IPS-11a (cell line): Measurements from ENCODE around the gene SPTBN4.
A peak's percentile ranks its signal among the peaks of the same experiment; 100 is the strongest.
"Not testable (repeated sequence)": the region's sequence is repeated elsewhere in the genome, so short reads cannot be mapped to it uniquely, and the experiment has no call there.

ENCODE experiments used
- H3K4me3 ChIP-seq: one replicate; pipeline ENCODE4 v1.5.1; 2013; ENCODE audit warnings: low read depth, low read length, control low read depth

Gene SPTBN4

GRCh38 chr19:40464059-40465024 lies 2.5 kb upstream of the SPTBN4 start:
- no peak overlapping the region for H3K4me3 ChIP-seq

DNA sequence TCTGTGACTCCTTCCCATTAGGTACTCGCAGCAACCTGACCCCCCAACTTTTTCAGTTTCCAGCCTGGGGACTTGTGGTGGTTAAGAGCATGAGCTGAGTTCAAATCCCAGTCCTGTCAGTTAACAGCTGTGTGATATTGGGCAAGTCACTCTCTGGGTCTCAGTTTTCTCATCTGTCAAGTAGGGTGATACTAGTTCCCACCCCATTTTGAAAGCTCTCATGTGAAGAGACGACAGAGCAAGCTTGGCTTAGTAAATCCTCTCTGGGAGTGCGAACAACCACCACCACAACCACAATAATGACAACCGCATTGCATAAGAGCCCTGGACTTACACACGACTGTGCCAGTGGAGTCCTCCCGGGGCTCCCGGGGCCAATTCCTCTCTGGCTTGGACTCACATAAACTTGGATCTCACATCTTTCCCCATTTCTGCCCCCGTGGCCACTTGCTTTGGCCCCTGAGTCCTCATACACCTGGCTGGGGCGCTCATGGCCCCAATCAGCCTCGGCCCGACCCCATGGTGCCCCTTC lies 1.7 kb upstream of the SPTBN4 start:
- peak overlapping the region; percentile 73 for H3K4me3 ChIP-seq

DNA sequence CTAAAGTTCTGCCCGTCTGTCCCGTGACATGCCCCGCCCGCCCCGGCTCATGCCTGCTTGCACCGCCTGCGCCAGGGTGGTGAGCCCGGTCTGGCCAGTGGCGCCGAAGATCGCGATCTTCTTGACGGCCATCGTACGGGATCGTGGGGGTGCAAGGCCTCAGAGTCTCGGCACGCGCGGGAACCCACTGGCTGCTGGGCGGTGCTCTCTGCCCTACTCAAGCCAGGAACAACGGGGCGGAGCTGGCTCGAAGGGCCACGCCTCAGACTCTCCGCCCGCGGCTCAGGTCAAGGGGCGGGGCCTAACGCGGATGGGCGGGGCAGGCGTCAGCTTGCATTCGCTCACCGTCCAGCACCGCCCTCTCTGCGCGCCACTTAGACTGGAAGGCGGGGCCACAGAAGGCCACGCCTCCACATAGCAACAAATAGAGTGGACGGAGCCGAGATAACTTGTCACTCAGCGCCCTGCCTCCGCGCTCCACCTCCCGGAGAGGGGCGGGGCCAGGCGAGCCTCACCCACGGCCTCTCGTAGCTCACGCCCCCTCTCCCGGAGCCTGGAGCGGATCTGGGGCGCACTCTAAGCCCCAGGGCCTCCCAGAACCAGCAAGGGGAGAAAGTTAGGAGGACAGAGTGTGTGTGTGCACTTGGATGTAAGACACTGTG lies 1.1 kb upstream of the SPTBN4 start, which contains the start of gene BLVRB:
TSS of gene BLVRB (minus strand) at position 189 of the 662 bp plus-strand sequence. CDS start at position 132, 57 bp downstream.
- peak within 1 kb of the TSS; percentile 73 for H3K4me3 ChIP-seq

DNA sequence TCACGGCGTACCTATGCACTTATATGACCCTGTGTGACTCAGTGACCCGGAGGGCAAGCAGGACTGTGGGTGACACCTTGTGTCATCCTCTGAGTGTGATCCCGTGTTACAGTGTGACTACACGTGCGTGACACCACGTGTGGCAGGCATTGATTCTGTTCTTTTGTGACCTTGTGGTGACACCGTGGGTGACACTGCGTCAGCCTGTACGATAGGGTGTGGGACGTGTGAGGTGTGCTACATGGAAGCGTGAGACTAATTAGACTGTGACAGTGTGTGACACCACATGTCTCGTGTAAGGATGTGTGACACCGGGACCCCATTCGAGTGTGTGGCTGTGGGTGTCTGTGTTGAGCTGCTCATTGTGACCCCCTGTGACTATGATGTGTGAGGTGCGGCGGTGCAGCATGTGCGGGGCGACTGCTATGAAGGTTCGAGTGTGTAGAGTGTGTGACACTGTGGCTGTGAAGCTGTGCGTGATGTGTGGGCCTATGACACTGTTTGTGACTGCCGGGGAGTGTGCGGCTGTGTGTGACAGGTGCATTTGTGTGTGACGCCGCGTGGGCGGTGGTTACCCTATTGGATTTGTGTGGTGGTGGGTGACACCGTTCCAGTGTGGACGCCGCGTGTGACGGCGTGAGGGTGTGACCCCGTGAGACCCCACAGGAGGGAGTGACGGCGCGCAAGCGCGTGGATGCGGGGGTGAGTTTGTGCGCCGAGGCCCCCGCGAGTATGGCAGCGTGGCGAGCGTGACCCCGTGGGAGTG lies 399 bp upstream of the SPTBN4 start:
- H3K4me3 ChIP-seq, result peak overlapping the region; percentile 31

- H3K4me3 ChIP-seq, result no peak overlapping the region
Observed at GRCh38 chr19:40469011-40469410, 2.2 kb downstream of the SPTBN4 start.

GRCh38 chr19:40471111-40471510 lies 4.3 kb downstream of the SPTBN4 start:
- no peak overlapping the region for H3K4me3 ChIP-seq

- H3K4me3 ChIP-seq, result no peak overlapping the region
Observed at GRCh38 chr19:40472516-40472915, 5.7 kb downstream of the SPTBN4 start.

DNA sequence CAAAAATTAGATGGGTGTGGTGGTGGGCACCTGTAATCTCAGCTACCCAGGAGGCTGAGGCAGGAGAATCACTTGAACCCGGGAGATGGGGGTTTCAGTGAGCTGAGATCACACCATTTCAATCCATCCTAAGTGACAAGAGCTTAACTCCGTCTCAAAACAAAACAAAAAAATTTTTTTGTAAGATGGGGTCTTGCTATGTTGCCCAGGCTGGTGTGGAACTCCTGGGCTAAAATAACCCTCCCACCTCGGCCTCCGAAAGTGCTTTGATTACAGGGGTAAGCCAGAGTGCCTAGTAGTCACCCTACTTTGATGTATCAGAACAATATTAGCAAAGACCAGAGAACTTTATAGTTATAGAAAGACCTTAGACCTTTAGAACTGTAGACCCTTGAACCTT lies 7.9 kb downstream of the SPTBN4 start:
- H3K4me3 ChIP-seq, result no peak overlapping the region

DNA sequence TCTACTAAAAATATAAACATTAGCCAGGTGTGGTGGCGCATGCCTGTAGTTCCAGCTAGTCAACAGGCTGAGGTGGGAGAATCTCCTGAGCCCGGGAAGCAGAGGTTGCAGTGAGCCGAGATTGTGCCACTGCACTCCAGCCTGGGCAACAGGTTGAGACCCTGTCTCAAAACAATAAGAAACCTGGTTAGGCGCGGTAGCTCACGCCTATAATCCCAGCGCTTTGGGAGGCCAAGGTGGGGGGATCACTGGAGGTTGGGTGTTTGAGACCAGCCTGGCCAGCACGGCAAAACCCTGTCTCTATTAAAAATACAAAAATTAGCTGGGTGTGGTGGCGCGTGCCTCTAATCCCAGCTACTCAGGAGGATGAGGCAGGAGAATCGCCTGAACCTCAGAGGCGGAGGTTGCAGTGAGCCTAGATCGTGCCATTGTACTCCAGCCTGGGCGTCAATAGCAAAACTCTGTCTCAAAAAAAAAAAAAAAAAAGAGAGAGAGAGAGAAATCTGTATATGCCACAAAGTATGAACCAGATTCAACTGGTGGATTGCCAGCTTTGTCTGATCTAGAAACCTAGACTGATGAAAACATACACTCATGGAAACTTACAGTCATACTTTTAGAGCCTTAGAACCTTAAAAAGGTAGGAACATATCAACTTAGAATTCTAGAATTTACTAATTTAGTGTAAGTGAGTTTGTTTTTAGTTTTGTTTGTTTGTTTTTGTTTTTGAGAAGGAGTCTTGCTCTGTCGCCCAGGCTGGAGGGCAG lies 9.3 kb downstream of the SPTBN4 start:
- H3K4me3 ChIP-seq, result not testable (repeated sequence)

DNA sequence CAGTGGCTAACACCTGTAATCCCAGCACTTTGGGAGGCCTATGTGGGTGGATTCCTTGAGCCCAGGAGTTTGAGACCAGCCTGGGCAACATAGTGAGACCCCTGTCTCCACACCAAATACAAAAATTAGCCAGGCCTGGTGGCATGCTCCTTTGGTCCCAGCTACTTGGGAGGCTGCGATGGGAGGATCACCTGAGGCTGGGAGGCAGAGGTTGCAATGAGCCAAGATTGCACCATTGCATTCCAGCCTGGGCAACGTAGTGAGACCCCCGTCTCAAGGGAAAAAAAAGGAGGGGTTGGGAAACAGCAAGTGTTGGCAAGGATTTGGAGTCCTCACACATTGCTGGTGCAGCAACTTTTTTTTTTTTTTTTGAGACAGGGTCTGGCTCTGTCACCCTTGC lies 19.2 kb downstream of the SPTBN4 start:
- no peak overlapping the region for H3K4me3 ChIP-seq

- H3K4me3 ChIP-seq, result no peak overlapping the region
Observed at GRCh38 chr19:40489882-40490230, 23.1 kb downstream of the SPTBN4 start.

GRCh38 chr19:40492274-40492673 lies 25.5 kb downstream of the SPTBN4 start:
- H3K4me3 ChIP-seq, result no peak overlapping the region

DNA sequence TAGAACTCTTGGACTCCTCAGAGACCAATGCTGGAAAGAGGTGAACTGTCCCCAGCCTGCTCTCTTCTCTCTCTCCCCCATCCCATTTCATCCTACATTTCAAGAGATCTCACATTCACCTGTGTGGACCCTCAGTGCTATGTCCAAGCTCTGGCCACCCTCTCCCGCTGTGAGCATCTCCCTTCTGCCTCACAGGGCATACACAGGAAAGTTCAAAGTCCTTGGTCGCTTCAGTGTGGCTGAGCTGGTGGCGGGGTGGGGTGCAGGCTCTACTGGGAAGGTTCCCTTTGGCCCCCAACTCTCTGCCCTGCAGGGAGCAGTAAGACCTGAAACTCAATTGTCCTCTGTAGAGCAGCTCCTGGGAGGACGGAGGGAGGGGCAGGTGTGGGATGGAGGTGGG lies 27.0 kb downstream of the SPTBN4 start:
- no peak overlapping the region for H3K4me3 ChIP-seq

GRCh38 chr19:40494191-40494838 lies 27.5 kb downstream of the SPTBN4 start:
- no peak overlapping the region for H3K4me3 ChIP-seq

- no peak overlapping the region for H3K4me3 ChIP-seq
Observed at GRCh38 chr19:40497214-40497613, 30.4 kb downstream of the SPTBN4 start.

- no peak overlapping the region for H3K4me3 ChIP-seq
Observed at GRCh38 chr19:40499320-40499719, 32.5 kb downstream of the SPTBN4 start.

- not testable (repeated sequence) for H3K4me3 ChIP-seq
Observed at GRCh38 chr19:40500678-40501530, 34.1 kb downstream of the SPTBN4 start.

DNA sequence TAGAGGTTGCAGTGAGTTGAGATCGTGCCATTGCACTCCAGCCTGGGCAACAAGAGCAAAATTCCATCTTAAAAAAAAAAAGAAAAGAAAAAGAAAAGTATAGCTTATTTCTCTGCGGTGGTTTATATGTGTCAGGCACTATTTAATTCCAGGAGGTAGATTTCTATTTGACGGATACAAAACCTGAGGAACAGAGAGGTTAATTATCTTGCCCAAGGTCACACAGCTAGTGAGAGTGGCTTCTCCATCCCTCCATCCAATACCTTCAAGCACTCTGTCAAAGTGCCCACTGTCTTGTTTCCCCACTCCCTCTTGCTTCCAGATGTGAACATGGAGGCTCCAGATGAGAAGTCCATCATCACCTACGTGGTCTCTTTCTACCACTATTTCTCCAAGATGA lies 34.8 kb downstream of the SPTBN4 start:
- H3K4me3 ChIP-seq, result no peak overlapping the region

GRCh38 chr19:40502081-40502480 lies 35.3 kb downstream of the SPTBN4 start:
- no peak overlapping the region for H3K4me3 ChIP-seq
